ENCODE measurements around the gene EIF2B1. TPM values are rescaled to one million over a fixed set of nuclear protein-coding genes. Genes with fewer than 3 reads are reported as not detected.

EIF2B1 gene
- total and polyA plus RNA-seq, 7 donors: 23.1 to 155 (median 102) TPM

- peak overlapping the region; percentile 72 to 99 (median 84) for H3K4me3 ChIP-seq
- H3K9me3 ChIP-seq: no peaks in the 10 kb centered on the region
- no peak for DNase-seq
- no peak for TF ChIP-seq POLR2AphosphoS5 (IDR thresholded peaks at IDR 0.05)
- TF ChIP-seq CTCF (IDR thresholded peaks at IDR 0.05): no peak
- TF ChIP-seq EP300 (IDR thresholded peaks at IDR 0.05): no peak
- TF ChIP-seq POLR2A (IDR thresholded peaks at IDR 0.05): no peak
- peaks cover 0 to 25% (median 20%) of the 10 kb centered on the region in 4 donors for H3K4me1 ChIP-seq
- intact Hi-C loops (cut with DNase I): loop anchor here (10.0 kb wide), 1 partner anchor 1078 kb away; the partner anchor contains the start of genes KNTC1 and RSRC2
- H3K27me3 ChIP-seq: no peaks in the 10 kb centered on the region
- H3K27ac ChIP-seq: peak overlapping the region; percentile 84 to 90 (median 85)
- WGBS, 2 donors: 5 to 10% methylated on average over 7 of the region's 7 CpGs
- peaks cover 10 to 34% (median 14%) of the 10 kb centered on the region in 4 donors for H3K36me3 ChIP-seq
Measured at GRCh38 chr12:123602651-123603195, 30.8 kb downstream of the EIF2B1 start.

- WGBS, 2 donors: 0% methylated on average over 81 of the region's 81 CpGs
Measured at GRCh38 chr12:123601602-123602489, 31.6 kb downstream of the EIF2B1 start, which contains the start of gene DDX55. DDX55 (plus strand) TSS chr12:123602099; CDS start chr12:123602149, 50 bp downstream.

GRCh38 chr12:123599721-123600120 is 33.8 kb downstream of the EIF2B1 start:
- Histone ChIP-seq H3K4me1 (peaks cover 0 to 25% (median 20%) of the 10 kb centered on the region in 4 donors), H3K27me3 (no peaks in the 10 kb centered on the region), H3K36me3 (peaks cover 10 to 43% (median 13%) of the 10 kb centered on the region in 4 donors), H3K27ac (no peak overlapping the region), H3K4me3 (no peak overlapping the region), H3K9me3 (no peaks in the 10 kb centered on the region)
- intact Hi-C loops (cut with DNase I): loop anchor here (10.0 kb wide), 1 partner anchor 1075 kb away; the partner anchor contains the start of genes KNTC1 and RSRC2
- no peak for DNase-seq
- 95% methylated on average over 7 of the region's 7 CpGs for WGBS, 2 donors
- TF ChIP-seq CTCF (IDR thresholded peaks at IDR 0.05): no peak
- TF ChIP-seq EP300 (IDR thresholded peaks at IDR 0.05): no peak
- no peak for TF ChIP-seq POLR2A (IDR thresholded peaks at IDR 0.05)
- TF ChIP-seq POLR2AphosphoS5 (IDR thresholded peaks at IDR 0.05): no peak

More at GRCh38 chr12:123601602-123602489, 31.6 kb downstream of the EIF2B1 start, which contains the start of gene DDX55:
- peak; percentile 89 for DNase-seq
- Histone ChIP-seq H3K4me3 (peak within 1 kb of the TSS; percentile 72 to 99 (median 84)), H3K9me3 (no peaks in the 10 kb centered on the region), H3K27ac (peak within 1 kb of the TSS; percentile 84 to 90 (median 85)), H3K36me3 (peaks cover 5 to 34% (median 12%) of the 10 kb centered on the region in 4 donors), H3K4me1 (peaks cover 0 to 25% (median 20%) of the 10 kb centered on the region in 4 donors), H3K27me3 (no peaks in the 10 kb centered on the region)
- intact Hi-C loops (cut with DNase I): loop anchor here (10.0 kb wide), 1 partner anchor 1077 kb away; the partner anchor contains the start of genes KNTC1 and RSRC2
- TF ChIP-seq CTCF (IDR thresholded peaks at IDR 0.05) (peak in 3 of 4 experiments; percentile 13 to 51 (median 25)), POLR2A (IDR thresholded peaks at IDR 0.05) (peak; percentile 33 to 51), EP300 (IDR thresholded peaks at IDR 0.05) (peak in 1 of 4 donors; percentile 46), POLR2AphosphoS5 (IDR thresholded peaks at IDR 0.05) (peak; percentile 69 to 91 (median 84))

- TF ChIP-seq CTCF (IDR thresholded peaks at IDR 0.05) (no peak), POLR2A (IDR thresholded peaks at IDR 0.05) (no peak), POLR2AphosphoS5 (IDR thresholded peaks at IDR 0.05) (no peak), EP300 (IDR thresholded peaks at IDR 0.05) (no peak)
- Histone ChIP-seq H3K27me3 (no peaks in the 10 kb centered on the region), H3K36me3 (peaks cover 10 to 47% (median 16%) of the 10 kb centered on the region in 4 donors), H3K4me1 (peaks cover 0 to 25% (median 20%) of the 10 kb centered on the region in 4 donors), H3K4me3 (no peak overlapping the region), H3K9me3 (no peaks in the 10 kb centered on the region), H3K27ac (no peak overlapping the region)
- WGBS, 2 donors: 97 to 100% methylated on average over 1 of the region's 1 CpG
- DNase-seq: no peak
- intact Hi-C loops (cut with DNase I): no loop called here
Measured at GRCh38 chr12:123599310-123599709, 34.2 kb downstream of the EIF2B1 start.

Measured in sigmoid colon (tissue), 7 donors.